ENCODE measurements around the gene BLOC1S1.

The BLOC1S1 gene

DNA sequence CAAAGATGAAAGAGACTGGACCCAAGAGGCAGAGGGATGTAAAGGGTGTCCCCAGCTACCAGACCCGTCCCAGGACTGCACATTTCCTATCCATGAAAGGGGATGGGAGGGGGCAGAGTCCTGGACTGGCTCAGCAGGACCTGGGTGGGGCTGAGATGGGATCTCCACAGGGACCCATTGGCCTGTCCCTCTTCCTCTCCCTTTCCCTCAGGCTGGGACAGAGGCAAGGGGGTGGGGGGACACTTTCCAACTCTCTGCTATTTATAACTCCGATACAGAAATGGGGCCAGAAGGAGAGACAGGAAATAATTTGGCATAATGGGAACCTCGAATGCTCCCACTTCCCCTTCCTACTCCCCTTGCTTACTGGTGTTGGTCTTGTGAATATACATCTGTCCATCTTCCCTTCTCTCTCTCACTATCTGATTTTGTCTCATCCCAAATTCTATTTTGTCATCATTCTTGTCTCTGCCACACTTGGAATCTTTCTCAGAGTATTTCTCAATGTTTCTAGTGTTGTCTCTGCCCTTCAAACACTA lies 7.1 kb upstream of the BLOC1S1 start:
- DNase-seq (ENCODE audit: low read depth in 3 of 3, low spot score in 1 of 3): no peak

DNA sequence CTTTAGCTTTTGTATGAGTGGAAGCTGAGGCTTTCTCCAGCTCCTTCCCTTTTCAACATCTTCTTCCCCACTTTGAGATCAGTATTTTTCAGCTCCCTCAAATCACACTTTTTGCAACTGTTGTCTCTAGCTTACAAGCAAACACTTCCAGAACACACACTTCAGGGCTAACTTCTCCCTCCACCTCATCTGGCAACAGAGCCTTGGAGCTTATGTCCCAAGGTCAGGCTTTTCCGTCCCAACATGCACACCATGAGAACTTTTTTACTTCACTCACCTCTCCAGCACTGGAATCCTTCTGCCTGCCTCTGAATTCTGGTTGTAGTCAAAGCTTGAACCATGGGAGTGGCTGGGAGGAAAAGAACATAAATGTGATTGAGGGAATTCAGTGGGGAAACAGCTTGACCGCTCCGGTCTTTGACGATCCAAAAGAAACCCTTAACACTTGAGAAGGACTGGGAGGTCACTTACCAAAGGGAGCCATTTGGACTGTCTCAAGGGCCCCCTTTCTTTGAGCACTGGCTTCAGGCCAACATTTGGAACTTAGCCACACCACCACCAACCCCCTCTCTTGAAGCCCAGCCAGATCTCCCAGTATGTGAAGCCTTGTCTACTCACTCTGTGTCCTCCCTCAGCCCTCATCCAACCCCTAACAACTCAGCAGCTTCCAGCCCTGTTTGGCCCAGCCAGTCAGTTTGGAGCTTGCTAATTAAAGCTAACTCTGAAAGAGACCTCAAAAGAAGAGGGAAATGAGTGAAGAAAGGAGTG lies 3.9 kb upstream of the BLOC1S1 start:
- no peak for DNase-seq (ENCODE audit: low read depth in 3 of 3, low spot score in 1 of 3)

DNA sequence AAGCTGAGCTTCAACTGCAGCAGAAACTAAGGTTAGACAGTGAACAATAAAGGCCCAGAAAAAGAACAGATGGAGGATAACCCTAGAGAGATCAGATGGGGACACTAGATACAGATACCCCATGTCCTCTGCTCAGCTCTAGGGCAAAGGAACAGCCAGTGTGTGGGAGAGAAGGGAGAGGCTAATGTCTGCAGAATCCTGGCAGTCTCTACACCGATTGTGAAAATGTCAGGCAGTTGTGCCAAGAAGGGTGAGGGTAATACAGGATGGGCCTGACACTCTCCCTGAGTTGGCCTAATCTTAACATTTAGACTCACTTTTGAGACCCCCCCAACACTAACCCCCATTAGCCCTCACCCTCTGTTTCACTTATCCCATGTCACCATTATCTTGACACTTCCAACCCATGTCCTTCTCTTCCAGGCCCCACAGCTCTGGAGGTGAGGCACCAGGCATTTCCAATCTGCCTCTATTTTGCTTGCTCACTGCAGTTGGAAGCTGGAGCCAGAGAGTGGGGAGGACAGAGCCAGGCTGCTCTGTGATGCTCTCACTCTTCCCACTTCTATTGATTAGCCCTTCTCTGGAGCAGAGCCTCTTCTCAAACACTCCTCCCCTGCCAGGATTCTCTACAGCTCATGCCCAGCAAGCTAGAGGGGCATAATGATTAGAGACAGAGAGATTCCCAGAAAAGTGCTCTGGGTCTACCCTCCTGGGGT lies 3.0 kb upstream of the BLOC1S1 start:
- DNase-seq (ENCODE audit: low read depth in 3 of 3, low spot score in 1 of 3): no peak

DNA sequence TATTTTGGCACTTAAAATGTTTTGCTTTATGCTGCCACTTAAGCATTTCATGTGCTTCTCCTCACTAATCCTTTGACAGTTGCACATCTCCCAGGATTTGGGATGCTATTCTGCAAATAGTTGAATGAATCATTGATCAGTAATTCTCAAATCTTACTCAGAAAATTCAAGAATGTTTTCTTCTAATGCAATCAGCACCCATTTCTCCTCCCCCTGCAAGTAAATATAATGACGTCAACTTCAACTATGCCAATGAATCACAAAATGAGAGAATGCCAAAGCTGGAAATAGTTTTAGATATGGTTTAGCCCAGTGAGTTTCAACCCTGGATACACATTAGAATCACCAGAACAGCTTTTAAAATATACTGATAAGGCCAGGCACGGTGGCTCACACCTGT lies 2.1 kb upstream of the BLOC1S1 start:
- DNase-seq (ENCODE audit: low read depth in 3 of 3, low spot score in 1 of 3): no peak

DNA sequence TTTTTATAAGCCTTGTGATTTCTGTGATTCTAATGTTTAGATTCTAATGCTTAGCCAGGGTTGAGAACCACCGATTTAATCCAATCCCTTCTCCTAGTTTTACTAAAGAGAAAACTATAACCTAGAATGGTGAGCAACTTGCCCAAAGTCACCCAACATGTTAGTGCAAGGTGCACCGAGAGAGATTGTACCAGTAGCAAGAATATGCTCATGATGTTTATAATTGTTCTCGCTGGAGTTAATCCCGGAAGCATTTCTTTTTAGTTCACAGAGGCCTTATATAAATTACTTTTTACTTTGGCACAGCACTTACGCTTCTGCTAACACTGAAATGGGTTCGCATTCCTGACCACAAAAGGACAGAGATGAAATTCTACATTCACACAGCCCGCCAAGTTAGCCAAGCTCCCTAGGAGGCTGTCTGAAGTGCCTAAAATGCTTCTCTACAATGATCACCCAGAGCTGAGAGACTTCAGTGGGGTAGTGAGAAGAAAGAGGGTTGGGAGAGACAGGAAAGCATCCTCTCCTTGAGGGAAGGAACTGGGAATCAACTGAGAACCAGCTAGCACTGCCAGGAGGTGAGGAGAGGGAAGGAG lies 579 bp upstream of the BLOC1S1 start:
- no peak for DNase-seq (ENCODE audit: low read depth in 3 of 3, low spot score in 1 of 3)

DNA sequence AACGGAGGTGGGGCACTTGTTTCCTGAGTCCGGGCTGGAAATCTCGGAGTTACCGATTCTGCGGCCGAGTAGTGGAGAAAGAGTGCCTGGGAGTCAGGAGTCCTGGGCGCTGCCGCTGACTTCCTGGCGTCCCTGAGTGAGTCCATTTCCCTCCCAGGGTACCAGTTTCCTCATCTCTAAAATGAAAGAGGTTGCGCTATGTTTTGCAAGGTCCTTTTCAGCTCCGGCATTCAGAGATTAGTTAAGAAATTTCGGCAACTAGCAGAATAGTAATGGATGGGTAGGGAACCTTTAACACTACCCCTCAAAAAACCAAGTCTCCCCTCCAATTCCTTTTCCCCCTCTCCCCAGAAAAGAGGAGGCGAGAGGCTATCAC lies 724 bp downstream of the BLOC1S1 start:
- DNase-seq (ENCODE audit: low read depth in 3 of 3, low spot score in 1 of 3): no peak

DNA sequence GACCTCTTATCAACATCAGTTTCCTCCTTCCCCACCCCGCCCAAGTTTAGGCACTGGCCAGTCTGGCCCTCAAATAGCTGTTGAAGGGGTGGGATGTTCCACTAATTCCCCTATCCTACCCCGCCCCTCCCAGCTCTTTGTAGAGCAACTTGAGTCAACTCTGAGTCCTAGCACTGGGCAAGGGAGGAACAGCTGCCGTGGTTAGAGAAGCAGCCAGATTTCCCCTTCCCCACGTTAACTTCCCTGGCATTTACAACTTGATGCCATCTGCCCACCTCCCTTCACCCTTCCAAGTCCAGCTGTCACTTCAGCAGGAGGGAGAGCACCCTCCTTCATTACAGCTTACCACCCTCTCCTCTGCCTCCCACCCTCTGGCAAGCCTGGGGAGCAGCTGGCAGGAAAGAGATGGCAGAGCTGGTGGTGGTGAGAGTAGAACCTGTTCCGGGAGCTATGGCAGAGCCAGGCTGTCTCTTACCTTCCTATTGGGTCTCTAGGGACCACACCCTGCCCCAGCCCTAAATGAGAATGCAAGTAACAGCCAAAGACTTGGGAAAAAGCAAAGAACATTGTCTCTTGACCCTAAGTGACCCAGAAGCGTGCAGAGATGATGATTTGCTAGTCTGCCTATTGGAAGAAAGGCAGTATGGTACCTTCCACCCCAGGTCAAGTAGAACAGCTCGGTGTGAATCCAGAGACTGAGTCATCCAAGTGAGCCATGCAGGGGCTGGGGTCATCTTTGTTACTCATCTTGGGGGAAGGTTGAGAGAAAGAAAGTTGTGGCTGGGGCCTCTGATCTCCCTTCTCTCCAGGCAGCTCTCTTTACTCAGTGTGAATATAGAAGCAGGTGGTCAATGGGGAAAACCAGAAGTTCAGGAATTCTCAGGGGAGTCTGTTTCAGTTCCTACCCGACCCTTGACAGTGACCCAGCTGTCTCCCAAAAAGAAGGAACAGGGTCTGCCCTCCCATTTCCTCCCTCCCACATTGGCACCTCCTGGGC lies 1.5 kb downstream of the BLOC1S1 start:
- DNase-seq (ENCODE audit: low read depth in 3 of 3, low spot score in 1 of 3): no peak

DNA sequence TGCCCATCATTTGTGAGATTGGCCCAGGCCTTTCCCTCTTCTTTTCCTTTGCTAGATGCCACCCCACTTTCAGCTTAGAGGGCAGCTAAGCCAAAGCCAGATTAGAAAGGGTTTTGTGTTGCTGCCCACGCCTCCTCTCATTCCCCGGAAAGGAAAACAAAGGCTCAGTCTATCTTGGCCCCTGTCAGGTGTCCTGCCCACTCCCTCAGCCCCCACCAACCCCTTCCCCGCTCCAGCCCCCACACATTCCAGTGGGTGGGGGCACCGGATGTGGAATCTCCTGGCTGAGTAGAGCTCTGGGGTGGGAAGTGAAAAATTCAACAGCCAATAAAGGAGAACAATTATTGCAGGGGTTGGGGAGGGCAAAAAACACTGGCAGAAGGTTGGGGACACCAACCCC lies 2.2 kb downstream of the BLOC1S1 start:
- no peak for DNase-seq (ENCODE audit: low read depth in 3 of 3, low spot score in 1 of 3)

DNA sequence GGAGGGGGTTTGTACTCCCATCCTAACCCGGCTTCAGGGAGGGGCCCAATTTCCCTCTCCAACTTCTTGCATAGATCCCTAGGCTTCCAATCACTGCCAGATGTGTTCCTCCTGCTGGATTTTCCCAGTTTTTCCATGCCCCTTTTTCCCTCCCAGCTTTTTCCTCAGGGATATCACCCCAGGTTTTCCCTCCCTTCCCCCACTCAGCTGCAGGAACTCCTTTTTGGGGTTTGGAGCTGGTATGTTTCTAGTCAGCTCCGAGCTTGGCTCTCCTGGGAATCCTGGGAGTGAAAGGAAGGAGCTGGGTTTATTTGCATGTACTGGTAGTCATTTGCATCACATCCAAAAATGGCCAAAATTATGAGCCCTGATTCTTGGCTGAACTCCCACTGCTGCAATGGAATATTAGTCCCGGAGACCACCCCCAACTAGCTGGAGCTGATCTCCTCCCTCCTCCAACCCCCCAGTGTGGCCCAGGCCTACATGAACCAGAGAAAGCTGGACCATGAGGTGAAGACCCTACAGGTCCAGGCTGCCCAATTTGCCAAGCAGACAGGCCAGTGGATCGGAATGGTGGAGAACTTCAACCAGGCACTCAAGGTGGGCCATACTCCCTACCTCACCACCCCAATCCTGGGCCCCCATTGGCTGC lies 2.9 kb downstream of the BLOC1S1 start:
- DNase-seq (ENCODE audit: low read depth in 3 of 3, low spot score in 1 of 3): no peak

DNA sequence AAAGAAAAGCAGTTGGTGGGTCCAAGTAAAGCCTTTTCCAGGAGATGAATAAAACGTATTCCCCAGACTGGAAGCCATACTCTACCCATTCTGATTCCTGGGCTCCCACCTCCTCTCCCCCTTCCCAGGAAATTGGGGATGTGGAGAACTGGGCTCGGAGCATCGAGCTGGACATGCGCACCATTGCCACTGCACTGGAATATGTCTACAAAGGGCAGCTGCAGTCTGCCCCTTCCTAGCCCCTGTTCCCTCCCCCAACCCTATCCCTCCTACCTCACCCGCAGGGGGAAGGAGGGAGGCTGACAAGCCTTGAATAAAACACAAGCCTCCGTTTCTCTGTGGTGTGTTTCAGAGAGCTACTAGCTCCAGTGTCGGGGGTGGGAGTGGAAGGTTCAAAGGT lies 3.5 kb downstream of the BLOC1S1 start:
- no peak for DNase-seq (ENCODE audit: low read depth in 3 of 3, low spot score in 1 of 3)

DNA sequence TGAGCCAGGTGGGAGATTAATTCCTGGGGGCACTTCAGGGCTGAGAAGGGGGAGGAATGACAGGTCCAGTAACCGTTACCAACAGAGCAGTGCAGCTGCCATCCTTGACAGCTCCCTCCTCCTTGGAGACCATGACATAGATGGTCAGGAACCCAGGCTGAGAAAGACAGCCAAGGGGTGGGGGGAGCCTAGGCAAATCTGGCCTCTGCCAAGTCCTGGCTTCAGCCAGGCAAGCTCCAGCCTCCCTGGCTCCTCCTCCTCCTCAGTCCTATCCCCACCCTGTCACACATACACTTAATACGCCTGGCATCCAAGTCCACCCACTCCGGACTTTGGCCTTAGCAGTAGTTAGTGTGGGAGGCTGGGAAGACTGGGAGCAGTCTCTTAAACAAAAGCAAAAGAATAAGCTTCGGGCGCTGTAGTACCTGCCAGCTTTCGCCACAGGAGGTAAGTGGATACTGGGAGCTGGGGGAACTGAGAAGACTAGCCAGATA lies 4.3 kb downstream of the BLOC1S1 start, which contains the start of gene RDH5:
Gene RDH5 (plus strand): TSS at position 323 of the 494 bp plus-strand sequence. CDS start 792 bp downstream, outside the sequence.
- DNase-seq (ENCODE audit: low read depth in 3 of 3, low spot score in 1 of 3): no peak

DNA sequence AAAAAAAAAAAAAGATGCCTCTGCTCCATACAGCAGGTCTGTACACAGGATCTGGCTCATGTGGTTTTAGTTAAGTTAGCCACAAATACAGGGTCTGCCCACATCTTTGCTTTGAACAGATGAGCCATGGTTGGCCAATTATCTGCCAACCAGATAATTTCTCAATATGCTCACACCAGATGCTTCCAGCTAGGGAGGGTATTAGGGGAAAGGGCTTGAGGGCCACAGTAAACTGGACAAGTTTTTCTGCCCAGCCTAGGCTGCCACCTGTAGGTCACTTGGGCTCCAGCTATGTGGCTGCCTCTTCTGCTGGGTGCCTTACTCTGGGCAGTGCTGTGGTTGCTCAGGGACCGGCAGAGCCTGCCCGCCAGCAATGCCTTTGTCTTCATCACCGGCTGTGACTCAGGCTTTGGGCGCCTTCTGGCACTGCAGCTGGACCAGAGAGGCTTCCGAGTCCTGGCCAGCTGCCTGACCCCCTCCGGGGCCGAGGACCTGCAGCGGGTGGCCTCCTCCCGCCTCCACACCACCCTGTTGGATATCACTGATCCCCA lies 5.1 kb downstream of the BLOC1S1 start:
- no peak for DNase-seq (ENCODE audit: low read depth in 3 of 3, low spot score in 1 of 3)

DNA sequence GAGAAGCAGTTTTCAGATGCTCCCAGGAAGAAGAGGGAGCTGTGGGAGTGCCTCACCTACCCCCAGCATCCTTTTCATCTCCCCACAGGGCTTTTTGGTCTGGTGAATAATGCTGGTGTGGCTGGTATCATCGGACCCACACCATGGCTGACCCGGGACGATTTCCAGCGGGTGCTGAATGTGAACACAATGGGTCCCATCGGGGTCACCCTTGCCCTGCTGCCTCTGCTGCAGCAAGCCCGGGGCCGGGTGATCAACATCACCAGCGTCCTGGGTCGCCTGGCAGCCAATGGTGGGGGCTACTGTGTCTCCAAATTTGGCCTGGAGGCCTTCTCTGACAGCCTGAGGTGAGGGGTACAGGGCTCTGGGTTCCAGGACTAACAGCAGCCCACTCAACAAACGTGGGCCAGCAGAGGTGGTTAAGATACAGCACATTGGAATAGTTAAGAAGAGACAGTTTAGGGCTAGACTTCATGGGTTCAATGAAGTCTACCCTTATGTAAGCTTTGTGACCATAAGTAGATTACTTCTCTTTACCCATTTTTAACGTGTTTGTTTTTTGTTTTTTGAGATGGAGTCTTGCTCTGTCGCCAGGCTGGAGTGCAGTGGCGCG lies 5.9 kb downstream of the BLOC1S1 start:
- no peak for DNase-seq (ENCODE audit: low read depth in 3 of 3, low spot score in 1 of 3)

DNA sequence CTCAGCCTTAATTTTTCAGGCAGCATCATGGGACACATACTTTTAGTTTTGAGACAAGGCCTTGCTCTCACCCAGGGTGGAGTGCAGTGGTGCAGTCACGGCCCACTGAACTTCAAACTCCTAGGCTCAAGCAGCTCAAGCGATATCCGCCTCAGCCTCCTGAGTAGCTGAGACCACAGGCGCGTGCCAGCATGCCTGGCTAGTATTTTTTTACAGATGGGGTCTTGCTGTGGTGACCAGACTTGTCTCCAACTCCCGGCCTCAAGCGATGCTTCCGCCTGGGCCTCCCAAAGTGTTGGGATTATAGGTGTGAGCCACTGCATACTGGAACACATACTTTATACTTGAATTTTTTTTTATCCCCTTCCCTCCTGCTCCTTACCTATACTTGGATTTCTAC lies 7.1 kb downstream of the BLOC1S1 start:
- no peak for DNase-seq (ENCODE audit: low read depth in 3 of 3, low spot score in 1 of 3)

DNA sequence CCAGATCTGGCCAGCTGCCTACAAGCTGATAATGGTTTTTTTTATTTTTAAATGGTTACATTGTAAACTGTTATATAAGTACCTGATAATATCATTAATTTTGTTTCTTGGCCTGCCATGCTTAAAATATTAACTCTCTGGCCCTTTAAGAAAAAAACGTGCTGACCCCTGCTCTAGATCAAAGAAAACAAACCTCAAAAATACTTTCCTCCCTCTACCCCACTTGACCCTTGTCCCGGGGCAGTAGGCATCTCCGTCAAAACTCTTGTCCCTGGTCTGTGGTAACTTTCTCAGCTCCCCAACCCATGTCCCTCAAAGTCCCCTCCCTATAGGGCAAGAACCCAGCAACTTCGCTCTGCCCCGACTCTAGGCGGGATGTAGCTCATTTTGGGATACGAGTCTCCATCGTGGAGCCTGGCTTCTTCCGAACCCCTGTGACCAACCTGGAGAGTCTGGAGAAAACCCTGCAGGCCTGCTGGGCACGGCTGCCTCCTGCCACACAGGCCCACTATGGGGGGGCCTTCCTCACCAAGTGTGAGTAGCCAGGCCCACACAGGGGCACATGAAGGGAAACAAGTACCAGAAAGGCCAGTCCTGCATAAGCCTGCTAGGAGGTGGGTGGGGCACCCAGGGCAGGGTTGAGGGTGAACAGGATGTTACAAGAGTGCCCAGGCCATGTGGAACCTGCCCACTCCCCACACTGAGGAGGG lies 7.8 kb downstream of the BLOC1S1 start:
- no peak for DNase-seq (ENCODE audit: low read depth in 3 of 3, low spot score in 1 of 3)

DNA sequence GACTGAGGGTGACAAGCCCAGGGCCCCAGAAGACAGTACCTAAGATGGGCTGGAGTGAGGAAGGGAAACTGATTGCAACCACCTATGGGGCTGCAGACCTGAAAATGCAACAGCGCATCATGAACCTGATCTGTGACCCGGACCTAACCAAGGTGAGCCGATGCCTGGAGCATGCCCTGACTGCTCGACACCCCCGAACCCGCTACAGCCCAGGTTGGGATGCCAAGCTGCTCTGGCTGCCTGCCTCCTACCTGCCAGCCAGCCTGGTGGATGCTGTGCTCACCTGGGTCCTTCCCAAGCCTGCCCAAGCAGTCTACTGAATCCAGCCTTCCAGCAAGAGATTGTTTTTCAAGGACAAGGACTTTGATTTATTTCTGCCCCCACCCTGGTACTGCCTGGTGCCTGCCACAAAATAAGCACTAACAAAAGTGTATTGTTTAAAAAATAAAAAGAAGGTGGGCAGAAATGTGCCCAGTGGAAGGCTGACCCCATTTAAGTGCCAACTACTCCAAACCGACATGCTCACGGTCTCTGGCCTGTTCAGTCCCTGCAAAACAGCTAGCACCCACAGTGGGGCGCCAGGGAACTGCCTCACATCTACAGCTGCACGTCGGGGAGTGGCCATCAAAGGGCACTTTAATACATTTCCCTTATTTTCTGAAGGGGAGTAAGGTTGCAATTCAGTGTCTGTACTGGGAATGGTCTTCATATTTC lies 8.5 kb downstream of the BLOC1S1 start:
- peak in 2 of 3 donors; percentile 35 to 39 for DNase-seq (ENCODE audit: low read depth in 3 of 3, low spot score in 1 of 3)

DNA sequence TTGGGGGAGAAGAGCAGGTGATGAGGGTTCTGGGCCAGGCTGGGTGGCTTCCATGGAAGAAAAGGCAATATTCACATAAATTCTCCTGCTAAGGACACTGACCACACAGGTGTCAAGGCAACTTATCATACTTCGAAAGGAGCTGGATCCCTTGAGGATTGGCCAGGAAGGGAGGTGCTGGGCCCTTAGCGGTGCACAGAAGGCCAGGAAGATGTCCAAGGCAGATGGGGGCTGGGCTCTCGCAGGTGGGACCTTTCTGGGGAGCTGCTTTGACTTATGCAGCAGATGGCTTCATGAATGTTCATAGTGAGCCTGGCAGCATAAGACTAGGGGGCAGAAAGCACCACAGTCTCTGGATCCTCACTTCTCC lies 9.1 kb downstream of the BLOC1S1 start:
- no peak for DNase-seq (ENCODE audit: low read depth in 3 of 3, low spot score in 1 of 3)

DNA sequence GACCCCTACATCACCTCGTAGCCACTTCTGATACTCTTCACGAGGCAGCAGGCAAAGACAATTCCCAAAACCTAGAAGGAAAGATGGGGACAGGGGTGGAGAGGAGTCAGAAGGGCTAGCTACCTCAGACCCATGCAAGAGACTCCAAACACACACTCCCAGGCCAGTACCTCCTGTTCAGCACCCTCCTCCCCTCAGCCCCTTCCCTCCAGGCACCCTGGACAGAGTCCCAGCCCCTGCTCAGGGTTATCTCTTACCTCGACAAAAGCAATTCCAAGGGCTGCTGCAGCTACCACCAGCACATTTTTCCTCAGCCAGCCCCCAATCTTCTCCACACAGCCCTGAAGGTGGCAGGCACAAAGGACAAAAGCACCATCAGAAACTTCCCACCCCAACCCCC lies 9.7 kb downstream of the BLOC1S1 start:
- DNase-seq (ENCODE audit: low read depth in 3 of 3, low spot score in 1 of 3): no peak
